CD8-positive, alpha-beta memory T cell (primary cell): ENCODE data around the gene PXK. TPM values are rescaled to one million over a fixed set of nuclear protein-coding genes. Genes with fewer than 3 reads are reported as not detected.
A peak's percentile ranks its signal among the peaks of the same experiment; 100 is the strongest.

ENCODE experiments used
- CTCF ChIA-PET: fragments of 350-600 bp; sonication (Branson Sonifier 250); formaldehyde crosslinking; loops from one replicate; lab custom pipeline; 2021; ENCODE audit warnings: antibody characterized with exemption; lab: Charles Lee
- POLR2A ChIA-PET: fragments of 350-600 bp; sonication (Branson Sonifier 250); formaldehyde crosslinking; loops from one replicate; lab custom pipeline; 2021; ENCODE audit warnings: antibody characterized with exemption; lab: Charles Lee
- DNase-seq, 5 donors: peaks; one replicate each; pipeline versions ENCODE4 v3.0.0 to v3.0.0-alpha.2; 2020 to 2022; ENCODE audit warnings: mixed read lengths in 1 of 5
- H3K27ac ChIP-seq: one replicate; pipeline ENCODE4 v1.7.0; 2013; ENCODE audit warnings: low read depth, mild to moderate bottlenecking, low read length, moderate library complexity
- H3K27me3 ChIP-seq: 2 replicates; pipeline ENCODE4 v1.7.0; 2013; ENCODE audit warnings: low read length, mild to moderate bottlenecking; ENCODE audit not compliant: insufficient read depth, poor library complexity, severe bottlenecking
- H3K36me3 ChIP-seq: 2 replicates; pipeline ENCODE4 v1.7.0; 2013; ENCODE audit warnings: mild to moderate bottlenecking, low read length, moderate library complexity; ENCODE audit not compliant: insufficient read depth
- H3K4me1 ChIP-seq: 2 replicates; pipeline ENCODE4 v1.7.0; 2013; ENCODE audit warnings: mild to moderate bottlenecking, low read length, moderate library complexity; ENCODE audit not compliant: insufficient read depth
- H3K4me3 ChIP-seq: 2 replicates; pipeline ENCODE4 v1.7.0; 2013; ENCODE audit warnings: mild to moderate bottlenecking, low read length
- H3K9me3 ChIP-seq: 2 replicates; pipeline ENCODE4 v1.7.0; 2013; ENCODE audit warnings: mild to moderate bottlenecking, low read length
- H3K27ac Mint-ChIP-seq, 8 donors: one replicate each; pipeline ENCODE4 v1.8.0; 2020 to 2021; ENCODE audit warnings: mixed read lengths in 8 of 8, mild to moderate bottlenecking in 6 of 8, inconsistent platforms in 3 of 8, moderate library complexity in 3 of 8
- H3K27me3 Mint-ChIP-seq, 2 donors: one replicate each; pipeline ENCODE4 v1.8.0; 2020 to 2021; ENCODE audit warnings: mixed read lengths in 2 of 2, mild to moderate bottlenecking in 1 of 2, moderate library complexity in 1 of 2
- H3K36me3 Mint-ChIP-seq, 3 donors: one replicate each; pipeline ENCODE4 v1.8.0; 2020 to 2021; ENCODE audit warnings: mixed read lengths in 3 of 3, inconsistent platforms in 1 of 3, mild to moderate bottlenecking in 1 of 3
- H3K4me1 Mint-ChIP-seq, 3 donors: one replicate each; pipeline ENCODE4 v1.8.0; 2020 to 2021; ENCODE audit warnings: mixed read lengths in 3 of 3, inconsistent platforms in 1 of 3, mild to moderate bottlenecking in 1 of 3
- H3K4me3 Mint-ChIP-seq, 7 donors: one replicate each; pipeline ENCODE4 v1.8.0; 2020 to 2021; ENCODE audit warnings: mixed read lengths in 7 of 7, mild to moderate bottlenecking in 6 of 7, moderate library complexity in 4 of 7, inconsistent platforms in 2 of 7
- H3K9me3 Mint-ChIP-seq, 5 donors: one replicate each; pipeline ENCODE4 v1.8.0; 2020 to 2022; ENCODE audit warnings: mixed read lengths in 5 of 5, mild to moderate bottlenecking in 3 of 5, moderate library complexity in 2 of 5, inconsistent platforms in 1 of 5
- polyA plus RNA-seq: library from polyadenylated mRNA; unstranded; fragments of 300-500 nt; fragmentation: Illumina TruSeq; gene quantifications from one replicate; pipeline ENCODE4 v1.2.3, GENCODE V29; 2021
- total RNA-seq, 2 experiments: library from RNA; stranded (reverse); gene quantifications; one replicate each; pipeline ENCODE4 v1.2.3, GENCODE V29; 2021

PXK gene
- total and polyA plus RNA-seq, 3 experiments from 2014 or later, result 24.8 to 27.8 (median 27.2) TPM

DNA sequence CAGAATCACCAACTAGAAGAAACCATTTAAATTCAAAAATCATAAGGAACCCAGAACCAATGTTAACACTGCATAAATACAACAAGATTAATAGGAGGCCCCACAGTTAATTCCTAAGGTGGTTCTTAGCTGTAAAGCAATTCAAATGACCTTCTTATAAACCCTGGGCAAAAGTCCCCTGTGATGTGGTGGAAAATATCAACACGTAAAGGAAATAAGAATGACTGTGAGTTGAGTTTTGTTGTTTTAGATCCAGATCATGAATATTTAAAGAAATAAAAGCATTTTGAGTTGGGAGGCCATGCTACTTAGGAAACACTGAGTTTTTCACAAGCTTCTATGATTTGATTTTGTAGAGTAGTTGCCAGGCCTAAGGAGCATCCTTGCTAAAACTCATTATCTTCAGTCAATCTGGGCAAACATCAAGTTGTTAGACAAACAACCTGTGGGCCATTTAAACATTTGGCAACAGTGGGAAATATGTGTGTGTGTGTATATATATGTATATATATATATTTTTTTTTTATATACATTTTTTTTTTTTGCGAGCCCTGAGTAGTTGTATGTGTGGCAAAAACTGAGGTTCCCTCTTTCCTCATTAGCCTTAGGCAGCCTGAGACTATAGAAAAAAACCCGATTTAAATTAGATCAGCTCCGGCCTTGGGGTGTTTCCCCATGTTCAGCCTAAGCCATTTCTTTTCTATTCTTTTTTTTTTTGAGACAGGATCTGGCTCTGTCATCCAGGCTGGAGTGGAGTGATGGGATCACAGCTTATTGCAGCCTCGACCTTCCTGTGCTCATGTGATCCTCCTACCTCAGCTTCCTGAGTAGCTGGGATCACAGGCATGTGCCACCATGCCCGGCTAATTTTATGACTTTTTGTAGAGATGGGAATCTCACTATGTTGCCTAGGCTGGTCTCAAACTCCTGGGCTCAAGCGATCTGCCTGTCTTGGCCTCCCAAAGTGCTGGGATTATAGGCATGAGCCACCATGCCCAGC lies 8.0 kb upstream of the PXK start:
- H3K4me1 ChIP-seq, result peaks cover 7% of the 10 kb centered on the region
- no peak overlapping the region for H3K27ac ChIP-seq
- POLR2A ChIA-PET, result interaction anchor here (0.6 kb wide), 1 partner anchor 13 kb away, joined by 3 read pairs; no protein-coding TSS in a partner anchor
- no peaks in the 10 kb centered on the region for H3K27me3 ChIP-seq
- Mint-ChIP-seq H3K4me1 (peaks cover 3 to 26% (median 14%) of the 10 kb centered on the region in 3 donors), H3K36me3 (peaks cover 0 to 7% (median 0%) of the 10 kb centered on the region in 3 donors), H3K27me3 (no peaks in the 10 kb centered on the region), H3K27ac (peak overlapping the region; percentile 43 to 86 (median 52)), H3K9me3 (no peaks in the 10 kb centered on the region), H3K4me3 (no peak overlapping the region)
- H3K9me3 ChIP-seq, result no peaks in the 10 kb centered on the region
- no peaks in the 10 kb centered on the region for H3K36me3 ChIP-seq
- no peak overlapping the region for H3K4me3 ChIP-seq
- DNase-seq, result no peak
- CTCF ChIA-PET, result interaction anchor here (0.8 to 3.1 kb wide), 5 partner anchors 16 to 167 kb away, joined by 3 to 14 read pairs (median 5); partner anchors contain the start of genes HTD2, KCTD6 and RPP14

DNA sequence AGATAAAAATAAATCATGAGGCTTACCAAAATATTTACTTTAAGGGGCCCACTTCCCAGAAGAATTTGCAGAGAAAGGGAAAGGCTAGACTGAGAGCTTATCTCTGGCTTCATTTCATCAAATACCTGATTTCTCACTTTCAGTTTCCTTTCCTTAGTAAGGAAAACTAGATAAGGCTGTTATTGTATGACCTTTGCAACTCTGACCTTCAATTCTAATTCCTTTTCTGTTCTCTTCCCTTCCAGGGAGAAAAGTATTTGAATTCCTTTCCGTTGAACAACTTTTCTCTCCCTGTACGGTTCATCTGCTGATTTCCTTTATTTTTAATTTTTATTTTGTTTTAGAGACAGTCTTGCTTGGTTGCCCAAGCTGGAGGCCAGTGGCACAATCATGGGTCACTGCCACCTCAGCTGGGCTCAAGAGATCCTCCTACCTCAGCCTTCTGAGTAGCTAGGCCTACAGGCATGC lies 7.1 kb upstream of the PXK start:
- no peaks in the 10 kb centered on the region for H3K27me3 ChIP-seq
- no peak overlapping the region for H3K27ac ChIP-seq
- ChIA-PET CTCF (interaction anchor here (0.8 to 3.1 kb wide), 4 partner anchors 17 to 167 kb away, joined by 3 to 14 read pairs (median 7); partner anchors contain the start of genes HTD2, KCTD6 and RPP14), POLR2A (no interaction called here)
- Mint-ChIP-seq H3K4me1 (peaks cover 3 to 26% (median 14%) of the 10 kb centered on the region in 3 donors), H3K27me3 (no peaks in the 10 kb centered on the region), H3K9me3 (no peaks in the 10 kb centered on the region), H3K36me3 (peaks cover 0 to 3% (median 0%) of the 10 kb centered on the region in 3 donors), H3K4me3 (no peak overlapping the region), H3K27ac (peak overlapping the region in 4 of 8 donors; percentile 15 to 60 (median 49))
- H3K4me1 ChIP-seq, result peaks cover 7% of the 10 kb centered on the region
- H3K4me3 ChIP-seq, result no peak overlapping the region
- H3K36me3 ChIP-seq, result no peaks in the 10 kb centered on the region
- no peaks in the 10 kb centered on the region for H3K9me3 ChIP-seq
- no peak for DNase-seq

DNA sequence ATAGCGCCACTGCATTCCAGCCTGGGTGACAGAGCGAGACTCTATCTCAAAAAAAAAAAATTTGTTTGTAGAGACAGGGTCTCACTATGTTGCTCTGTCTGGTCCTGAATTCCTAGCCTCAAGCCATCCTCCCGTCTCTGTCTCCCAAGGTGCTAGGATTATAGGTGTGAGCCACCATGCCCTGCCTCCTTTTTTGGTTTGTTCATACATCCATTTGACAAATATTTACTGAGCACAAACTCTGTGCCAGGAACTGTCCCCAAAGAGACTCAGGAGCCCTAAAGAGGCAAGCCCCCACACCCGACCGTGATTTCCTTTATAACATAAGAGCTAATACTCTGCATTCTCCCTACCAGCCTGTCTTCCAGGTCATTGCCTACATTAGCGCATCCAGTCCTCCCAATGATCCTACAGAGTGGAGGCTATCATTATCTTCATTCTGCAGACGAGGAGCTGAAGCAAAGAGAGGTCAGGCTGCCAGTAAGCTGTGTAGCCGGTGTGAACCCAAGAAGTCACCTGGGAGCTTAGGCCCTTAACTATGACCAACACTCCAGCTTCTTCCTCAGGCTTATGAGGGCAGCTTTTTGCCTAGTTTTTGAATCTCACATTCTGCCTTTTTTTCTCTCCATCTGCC lies 6.3 kb upstream of the PXK start:
- ChIA-PET POLR2A (interaction anchor here (0.5 kb wide), 1 partner anchor 12 kb away, joined by 3 read pairs; no protein-coding TSS in a partner anchor), CTCF (interaction anchor here (1.9 to 3.1 kb wide), 2 partner anchors 20 to 166 kb away, joined by 9 to 14 read pairs; partner anchors contain the start of genes HTD2, KCTD6 and RPP14)
- no peak for DNase-seq
- Histone ChIP-seq H3K27ac (no peak overlapping the region), H3K4me3 (no peak overlapping the region), H3K4me1 (peaks cover 7% of the 10 kb centered on the region), H3K9me3 (no peaks in the 10 kb centered on the region), H3K36me3 (no peaks in the 10 kb centered on the region), H3K27me3 (no peaks in the 10 kb centered on the region)
- H3K27ac Mint-ChIP-seq, result peak overlapping the region in 4 of 8 donors; percentile 2 to 68 (median 39)
- no peaks in the 10 kb centered on the region for H3K36me3 Mint-ChIP-seq
- H3K27me3 Mint-ChIP-seq, result no peaks in the 10 kb centered on the region
- H3K4me1 Mint-ChIP-seq, result peaks cover 6 to 21% (median 14%) of the 10 kb centered on the region in 3 donors
- H3K4me3 Mint-ChIP-seq, result no peak overlapping the region
- H3K9me3 Mint-ChIP-seq, result no peaks in the 10 kb centered on the region

DNA sequence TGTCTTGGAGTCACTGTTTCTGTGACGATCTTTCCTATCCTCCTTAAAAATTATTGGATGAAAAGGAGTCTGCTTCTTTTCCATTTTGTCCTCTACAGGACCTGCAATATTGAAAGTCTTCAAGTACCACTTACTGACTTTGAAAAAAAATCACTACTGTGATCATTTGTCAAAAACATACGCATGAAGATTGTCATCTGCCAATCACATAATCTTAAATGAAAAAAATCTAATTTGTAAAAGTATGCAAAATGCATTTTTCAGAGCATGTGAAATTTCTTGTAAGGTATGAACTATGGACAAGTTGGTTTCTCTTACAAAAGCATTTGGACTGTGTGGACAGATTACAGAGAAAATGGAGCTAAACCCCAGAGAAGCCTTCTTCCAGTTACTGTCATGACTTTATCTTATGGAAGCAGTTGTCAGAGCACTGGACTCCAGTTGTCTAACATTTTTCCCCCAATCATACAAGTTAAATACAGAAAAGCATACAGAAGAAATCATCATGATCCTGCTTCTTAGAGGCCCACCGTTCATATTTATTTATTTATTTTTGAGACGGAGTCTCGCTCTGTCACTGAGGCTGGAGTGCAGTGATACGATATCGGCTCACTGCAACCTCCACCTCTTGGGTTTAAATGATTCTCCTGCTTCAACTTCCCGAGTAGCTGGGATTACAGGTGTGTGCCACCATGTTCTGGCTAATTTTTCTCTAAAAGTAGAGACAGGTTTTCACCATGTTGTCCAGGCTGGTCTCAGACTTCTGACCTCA lies 3.4 kb upstream of the PXK start:
- no peak overlapping the region for H3K27ac ChIP-seq
- Mint-ChIP-seq H3K27me3 (no peaks in the 10 kb centered on the region), H3K4me3 (no peak overlapping the region), H3K4me1 (peaks cover 21 to 28% (median 25%) of the 10 kb centered on the region in 3 donors), H3K27ac (no peak overlapping the region), H3K36me3 (peaks cover 0 to 3% (median 0%) of the 10 kb centered on the region in 3 donors), H3K9me3 (no peaks in the 10 kb centered on the region)
- no peak for DNase-seq
- peaks cover 18% of the 10 kb centered on the region for H3K4me1 ChIP-seq
- POLR2A ChIA-PET, result no interaction called here
- no peaks in the 10 kb centered on the region for H3K36me3 ChIP-seq
- CTCF ChIA-PET, result interaction anchor here (3.2 kb wide), 1 partner anchor 23 kb away, joined by 14 read pairs; the partner anchor contains the start of genes HTD2 and RPP14
- no peak overlapping the region for H3K4me3 ChIP-seq
- H3K9me3 ChIP-seq, result no peaks in the 10 kb centered on the region
- no peaks in the 10 kb centered on the region for H3K27me3 ChIP-seq

DNA sequence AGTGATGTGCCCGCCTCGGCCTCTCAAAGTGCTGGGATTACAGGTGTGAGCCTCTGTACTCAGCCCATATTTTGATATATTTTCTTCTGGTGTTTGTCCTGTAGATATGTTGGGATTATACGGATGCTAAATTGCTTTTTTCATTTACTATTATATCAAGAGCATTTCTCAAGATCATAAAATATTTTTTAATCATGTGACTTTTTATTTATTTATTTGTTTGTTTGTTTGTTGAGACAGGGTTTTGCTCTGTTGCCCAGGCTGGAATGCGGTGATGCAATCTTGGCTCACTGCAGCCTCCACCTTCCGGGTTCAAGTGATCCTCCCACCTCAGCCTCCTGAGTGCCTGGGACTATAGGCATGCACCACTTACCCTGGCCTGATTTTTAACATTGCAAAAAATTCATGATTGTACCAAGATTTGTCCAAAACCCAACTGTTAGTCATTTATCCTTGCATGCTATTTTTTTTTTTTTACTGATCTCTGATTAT lies 2.7 kb upstream of the PXK start:
- CTCF ChIA-PET, result interaction anchor here (0.9 to 3.2 kb wide), 3 partner anchors 24 to 162 kb away, joined by 3 to 31 read pairs (median 14); partner anchors contain the start of genes HTD2, KCTD6 and RPP14
- H3K27me3 Mint-ChIP-seq, result no peaks in the 10 kb centered on the region
- no peaks in the 10 kb centered on the region for H3K9me3 ChIP-seq

DNA sequence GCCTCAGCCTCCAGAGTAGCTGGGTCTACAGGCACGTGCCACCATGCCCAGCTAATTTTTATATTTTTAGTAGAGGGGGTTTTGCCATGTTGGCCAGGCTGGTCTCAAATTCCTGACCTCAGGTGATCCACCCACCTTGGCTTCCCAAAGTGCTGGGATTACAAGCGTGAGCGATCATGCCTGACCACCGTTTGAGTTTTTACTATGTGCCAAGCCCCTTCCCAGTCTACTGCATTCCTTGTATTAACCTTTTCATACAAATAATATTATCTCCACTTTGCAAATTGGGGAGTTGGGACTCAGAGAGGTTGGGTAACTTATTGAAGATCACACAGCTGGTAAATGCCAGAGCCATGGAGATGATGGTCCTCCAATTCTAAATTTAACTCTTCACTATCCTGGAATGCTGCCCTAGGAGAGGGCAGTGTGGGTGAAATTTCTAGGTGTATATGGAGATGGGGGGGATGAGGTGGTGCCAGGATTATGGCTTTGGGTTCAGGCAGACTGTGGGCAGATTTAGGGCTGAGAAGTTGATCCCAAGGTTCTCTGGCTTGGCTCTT lies 1.0 kb upstream of the PXK start:
- peaks cover 16% of the 10 kb centered on the region for H3K4me1 ChIP-seq
- Mint-ChIP-seq H3K27ac (peak overlapping the region in 3 of 8 donors; percentile 29 to 57 (median 34)), H3K4me3 (peak overlapping the region; percentile 50 to 90 (median 75)), H3K27me3 (no peaks in the 10 kb centered on the region), H3K36me3 (peaks cover 0 to 3% (median 0%) of the 10 kb centered on the region in 3 donors), H3K4me1 (peaks cover 34 to 43% (median 39%) of the 10 kb centered on the region in 3 donors), H3K9me3 (no peaks in the 10 kb centered on the region)
- no peak overlapping the region for H3K27ac ChIP-seq
- H3K9me3 ChIP-seq, result no peaks in the 10 kb centered on the region
- H3K36me3 ChIP-seq, result no peaks in the 10 kb centered on the region
- POLR2A ChIA-PET, result interaction anchor here (2.3 kb wide), 1 partner anchor 160 kb away, joined by 9 read pairs; the partner anchor contains the start of gene KCTD6
- no peak overlapping the region for H3K4me3 ChIP-seq
- H3K27me3 ChIP-seq, result no peaks in the 10 kb centered on the region
- CTCF ChIA-PET, result interaction anchor here (0.9 to 3.2 kb wide), 7 partner anchors 25 to 195 kb away, joined by 3 to 31 read pairs (median 3); partner anchors contain the start of genes HTD2, KCTD6 and RPP14
- no peak for DNase-seq

More for the DNA sequence above, 2.7 kb upstream of the PXK start:
- Histone ChIP-seq H3K4me1 (peaks cover 16% of the 10 kb centered on the region), H3K27me3 (no peaks in the 10 kb centered on the region), H3K27ac (no peak overlapping the region), H3K4me3 (no peak overlapping the region), H3K36me3 (no peaks in the 10 kb centered on the region)
- no peaks in the 10 kb centered on the region for H3K9me3 Mint-ChIP-seq
- peaks cover 21 to 28% (median 26%) of the 10 kb centered on the region in 3 donors for H3K4me1 Mint-ChIP-seq
- H3K36me3 Mint-ChIP-seq, result peaks cover 0 to 3% (median 0%) of the 10 kb centered on the region in 3 donors
- H3K4me3 Mint-ChIP-seq, result no peak overlapping the region
- no peak for DNase-seq
- peak overlapping the region in 2 of 8 donors; percentile 42 to 46 for H3K27ac Mint-ChIP-seq
- POLR2A ChIA-PET, result no interaction called here
